ENCODE measurements around the gene GPC6.

Gene GPC6

GRCh38 chr13:93386116-93386515 lies 159.5 kb downstream of the GPC6 start:
- no peak for DNase-seq

DNA sequence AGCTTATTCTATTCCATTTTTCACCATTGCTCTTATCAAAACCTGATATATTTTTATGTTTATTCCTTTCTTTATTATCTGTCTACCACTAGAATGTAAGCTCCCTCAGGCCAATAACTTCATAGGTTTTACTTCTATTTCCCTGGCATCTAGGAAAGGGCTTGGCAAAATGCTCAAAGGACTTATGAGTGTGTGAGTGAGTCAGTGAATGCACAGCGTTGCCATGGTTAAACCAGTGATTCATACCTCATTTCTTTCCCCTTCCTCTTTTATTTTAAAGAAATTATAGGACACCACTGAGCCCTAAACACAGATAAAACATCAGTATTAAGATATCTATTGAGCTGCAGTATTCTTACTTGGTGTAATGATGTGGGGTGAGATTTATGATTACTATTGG lies 162.1 kb downstream of the GPC6 start:
- DNase-seq: no peak

- DNase-seq: no peak
Measured at GRCh38 chr13:93397619-93398018, 171.0 kb downstream of the GPC6 start.

DNA sequence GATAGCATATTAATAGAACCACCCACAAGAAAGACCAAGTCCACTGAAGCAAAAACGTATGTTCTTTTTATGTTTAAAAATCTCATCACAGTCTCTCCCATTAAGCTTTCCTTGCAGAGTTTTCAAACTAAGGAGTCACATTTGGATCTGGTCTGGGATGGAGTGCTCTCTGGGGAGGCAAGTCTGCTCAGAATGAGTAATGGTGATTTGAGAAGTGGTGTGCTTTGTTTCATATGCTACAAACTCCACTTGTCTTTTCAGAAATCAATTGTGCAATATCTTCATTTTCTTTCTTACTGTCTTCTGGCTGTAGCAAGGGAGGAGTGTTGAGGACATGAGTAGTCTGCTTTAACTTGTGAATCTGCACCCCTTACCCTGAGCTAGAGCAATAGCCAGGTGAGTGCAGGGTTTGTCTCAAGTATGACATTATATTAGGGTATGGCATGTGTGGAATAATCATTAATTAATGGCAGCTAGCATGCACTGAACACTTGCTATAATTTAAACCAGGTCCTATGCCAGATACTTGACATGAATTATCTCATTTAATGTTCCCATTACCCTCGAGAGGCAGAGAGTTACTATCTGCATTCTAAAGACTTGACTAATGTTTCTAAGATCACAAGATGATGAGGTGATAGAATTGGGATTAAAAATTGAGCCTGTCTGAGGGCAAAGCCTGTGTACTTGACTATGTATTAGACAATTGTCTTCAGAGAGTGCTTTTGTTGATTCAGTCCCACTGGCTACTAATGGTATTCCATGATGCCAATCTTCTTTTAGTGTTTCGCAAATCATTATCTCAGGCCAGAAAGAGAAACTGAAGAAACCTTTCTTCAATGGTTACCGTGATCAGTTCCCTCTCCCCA lies 171.8 kb downstream of the GPC6 start:
- peak in 1 of 3 experiments; percentile 72 for DNase-seq

GRCh38 chr13:93399212-93399611 lies 172.6 kb downstream of the GPC6 start:
- no peak for DNase-seq

DNA sequence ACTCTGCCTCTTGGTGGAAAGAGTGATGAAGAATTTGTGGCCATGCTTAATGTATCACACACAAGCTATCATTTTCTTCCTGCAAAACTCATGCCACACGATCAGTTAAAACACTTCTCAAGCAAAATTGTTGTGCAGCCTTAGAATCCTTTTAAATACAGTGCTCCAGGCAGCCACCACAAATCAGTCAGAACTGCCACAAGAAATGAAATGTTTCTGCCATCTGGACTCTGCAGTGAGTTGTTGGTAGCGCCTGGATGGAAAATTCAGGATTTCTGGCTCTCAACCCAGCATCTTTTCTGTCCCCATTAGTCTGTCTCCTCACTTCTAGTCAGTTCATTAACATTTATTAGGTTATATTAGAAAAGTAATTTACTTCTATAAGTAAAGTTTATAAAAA lies 179.5 kb downstream of the GPC6 start:
- no peak for DNase-seq

DNA sequence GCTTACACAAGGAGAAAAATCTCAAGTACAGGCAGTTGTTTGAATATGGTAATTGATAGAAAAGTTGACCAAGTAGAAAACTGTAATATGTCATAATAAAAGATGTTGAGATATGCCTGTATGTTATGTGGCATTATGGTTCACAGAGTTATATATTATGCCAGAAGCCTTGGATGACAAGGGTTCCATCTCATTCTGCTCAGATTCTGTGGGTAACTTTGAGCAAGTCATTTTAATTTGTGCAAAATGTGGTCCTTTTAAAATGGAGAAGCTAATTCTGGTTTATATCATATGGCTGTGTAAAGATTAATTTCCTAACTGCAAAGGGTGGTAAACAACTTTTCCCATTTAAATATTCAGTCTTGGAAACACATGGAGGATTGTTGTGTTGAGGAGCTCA lies 180.9 kb downstream of the GPC6 start:
- no peak for DNase-seq

DNA sequence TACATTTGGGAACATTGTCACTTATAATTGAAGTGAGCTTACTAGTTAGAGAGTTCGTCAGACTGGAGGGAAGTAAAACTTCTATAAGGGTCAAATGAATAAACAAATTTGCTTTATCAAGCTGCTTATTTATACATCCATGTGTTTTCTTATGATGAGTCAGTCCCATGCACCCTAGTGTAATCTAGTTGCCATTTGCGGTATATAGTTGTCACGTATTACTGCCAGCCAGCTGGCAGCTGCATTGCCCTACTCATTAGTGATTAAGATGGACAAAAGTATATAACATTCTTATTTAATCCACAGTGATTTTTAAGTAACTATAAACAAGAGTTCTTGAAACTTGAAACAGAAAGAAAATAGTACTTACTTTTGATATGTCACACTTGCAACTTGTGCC lies 182.4 kb downstream of the GPC6 start:
- DNase-seq: no peak

GRCh38 chr13:93409816-93410215 lies 183.2 kb downstream of the GPC6 start:
- DNase-seq: no peak

- no peak for DNase-seq
Measured at GRCh38 chr13:93411186-93411680, 184.6 kb downstream of the GPC6 start.

DNA sequence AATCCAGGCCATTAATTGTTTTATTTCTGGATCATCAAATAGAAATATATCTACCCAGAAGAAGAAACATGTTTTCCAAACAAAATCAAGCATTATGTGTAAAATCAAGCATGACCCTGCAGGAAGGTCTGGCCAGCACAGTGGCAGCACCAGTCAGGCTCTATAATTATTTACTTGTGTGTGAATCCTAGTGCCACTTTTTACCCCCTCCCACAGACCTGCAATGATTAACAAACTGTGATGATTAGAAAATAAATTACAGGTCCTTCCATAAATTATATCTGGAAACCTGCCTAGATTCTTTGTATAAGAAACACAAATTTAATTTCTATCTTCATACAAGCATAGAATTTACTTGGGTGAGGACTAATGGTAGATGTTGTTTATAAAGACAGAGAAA lies 186.1 kb downstream of the GPC6 start:
- DNase-seq: peak in 2 of 3 experiments; percentile 34 to 65

DNA sequence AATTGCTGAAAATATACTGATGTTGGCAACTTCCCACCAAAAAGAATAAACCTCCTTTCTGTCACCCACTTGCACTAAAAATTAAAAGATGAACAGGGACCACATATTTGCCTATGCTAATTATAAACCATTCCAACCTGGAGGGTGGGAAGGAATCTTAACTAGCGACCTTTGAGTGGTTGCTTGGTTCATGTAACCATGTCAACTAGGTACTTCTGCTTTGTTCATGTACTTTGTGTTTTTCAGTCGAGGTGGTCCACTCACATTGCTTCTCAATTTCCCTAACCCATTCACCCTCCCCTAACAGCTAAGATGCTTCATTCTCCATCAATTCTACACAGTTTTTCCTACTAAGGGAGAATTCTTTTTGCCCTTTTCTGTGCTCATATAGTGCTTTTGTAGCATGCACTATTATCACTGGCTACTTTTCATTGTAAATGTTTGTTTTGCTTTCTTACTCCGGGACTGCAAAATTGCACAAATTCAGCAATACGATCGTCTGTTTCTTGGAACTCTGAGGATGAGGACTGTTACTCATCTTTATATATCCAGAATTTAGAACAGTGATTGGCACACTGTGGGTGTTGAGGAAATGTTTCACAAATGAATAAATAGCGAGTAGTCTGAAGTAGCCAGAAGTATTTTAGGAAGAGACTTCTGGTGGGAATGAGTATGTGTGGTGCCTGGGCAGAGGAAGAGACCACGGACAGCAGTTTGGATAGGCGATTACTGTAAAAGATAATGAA lies 187.5 kb downstream of the GPC6 start:
- peak in 1 of 3 experiments; percentile 62 for DNase-seq

GRCh38 chr13:93416736-93417355 lies 190.2 kb downstream of the GPC6 start:
- DNase-seq: no peak

GRCh38 chr13:93418398-93418797 lies 191.8 kb downstream of the GPC6 start:
- no peak for DNase-seq

DNA sequence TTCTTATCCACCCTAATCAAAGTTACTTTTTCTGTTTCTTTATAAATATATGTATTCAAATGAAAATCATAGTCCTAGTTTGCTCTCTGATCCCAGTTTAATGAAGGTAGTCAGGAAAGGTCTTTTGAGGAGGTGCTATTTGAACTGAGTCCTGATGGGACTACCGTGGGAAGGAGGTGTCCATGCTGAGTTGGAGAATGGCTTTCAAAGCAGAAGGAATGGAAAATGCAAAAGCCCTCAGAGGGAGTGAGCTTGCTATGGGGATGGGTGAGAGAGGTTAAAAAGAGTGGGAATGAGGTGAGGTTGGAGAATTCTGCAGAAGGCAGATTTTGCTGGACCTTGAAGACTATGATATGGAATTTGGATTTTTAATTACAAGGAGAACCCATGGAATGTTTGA lies 193.6 kb downstream of the GPC6 start:
- DNase-seq: no peak

DNA sequence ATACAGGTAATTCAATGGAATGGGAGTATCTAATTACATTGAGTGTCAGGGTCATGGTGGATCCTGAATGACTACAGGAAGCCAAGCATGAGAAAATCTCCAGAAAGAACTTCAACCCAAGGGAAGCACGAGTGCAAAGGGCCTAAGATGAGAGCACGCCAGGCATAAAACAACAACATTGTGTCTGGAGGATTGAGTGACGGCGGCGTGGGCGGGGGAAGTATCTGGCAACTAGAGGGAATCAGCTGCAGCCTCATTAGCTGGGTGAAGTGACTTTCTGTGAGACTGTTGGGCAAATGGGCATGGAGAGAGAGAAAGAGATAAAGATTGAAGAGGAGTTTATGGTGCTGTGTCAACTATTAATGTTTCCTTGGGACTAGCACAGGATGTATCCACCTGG lies 194.3 kb downstream of the GPC6 start:
- peak in 1 of 3 experiments; percentile 45 for DNase-seq

DNA sequence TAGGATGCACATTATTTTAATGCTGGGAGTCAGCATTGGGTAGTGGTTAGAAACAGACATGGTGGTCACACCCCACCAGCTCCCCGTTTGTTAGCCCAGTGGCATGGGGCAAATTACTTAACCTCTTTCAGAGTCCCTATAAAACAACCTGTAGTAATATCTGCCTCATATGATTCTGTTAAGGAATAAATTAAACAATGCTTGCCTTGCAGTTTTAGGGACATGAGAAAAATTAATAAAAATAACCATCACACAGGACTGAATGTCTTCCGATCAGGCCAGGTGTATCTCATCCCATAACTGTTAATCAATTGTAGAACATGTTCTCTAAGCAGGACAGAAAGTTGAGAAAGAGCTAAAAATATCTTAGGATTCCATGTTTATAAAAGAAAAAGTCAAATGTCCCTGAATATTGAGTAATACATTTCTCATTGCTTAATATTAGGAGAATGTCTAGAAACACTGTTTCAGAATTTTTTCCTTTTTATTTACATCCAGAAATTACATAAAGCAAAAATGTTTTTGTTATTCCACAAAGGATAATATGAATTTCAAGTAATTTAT lies 196.5 kb downstream of the GPC6 start:
- no peak for DNase-seq

DNA sequence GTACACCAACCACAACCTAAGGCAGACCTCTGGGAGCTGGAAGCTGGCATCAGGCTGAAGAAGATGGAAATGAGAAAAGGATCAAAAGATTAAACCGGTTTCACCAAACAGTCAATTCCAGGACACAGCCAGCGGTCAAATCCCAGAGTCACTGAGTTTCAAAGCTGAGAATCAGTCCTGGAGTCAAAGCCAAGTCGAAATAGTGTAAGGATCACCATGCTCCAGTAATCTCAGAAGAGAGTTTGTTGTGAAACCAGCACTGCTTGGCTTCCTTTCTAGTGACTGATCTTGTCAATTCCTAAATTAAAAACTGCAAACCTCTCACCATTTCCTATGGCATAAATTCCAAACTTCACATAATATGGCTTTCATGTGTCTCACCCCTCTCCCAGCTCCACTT lies 198.8 kb downstream of the GPC6 start:
- DNase-seq: no peak

DNA sequence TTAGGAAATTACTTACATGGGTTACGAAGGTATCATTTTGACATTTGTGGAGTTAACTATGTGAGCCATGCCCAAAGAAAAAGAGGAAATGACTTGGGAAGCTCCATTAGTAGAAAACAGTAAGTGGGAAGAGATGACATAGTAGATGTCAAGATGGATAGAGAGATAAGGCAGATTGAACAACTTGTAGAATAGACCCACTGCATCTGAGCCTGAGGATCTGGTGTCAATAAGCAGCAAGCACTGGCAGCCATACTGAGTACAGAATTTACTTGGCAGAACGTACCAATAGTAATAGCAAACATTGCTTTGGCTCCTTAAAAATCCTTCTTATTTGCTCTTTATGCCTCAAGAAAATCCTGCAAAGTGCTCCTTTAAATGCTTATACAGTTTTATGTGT lies 203.8 kb downstream of the GPC6 start:
- no peak for DNase-seq

DNA sequence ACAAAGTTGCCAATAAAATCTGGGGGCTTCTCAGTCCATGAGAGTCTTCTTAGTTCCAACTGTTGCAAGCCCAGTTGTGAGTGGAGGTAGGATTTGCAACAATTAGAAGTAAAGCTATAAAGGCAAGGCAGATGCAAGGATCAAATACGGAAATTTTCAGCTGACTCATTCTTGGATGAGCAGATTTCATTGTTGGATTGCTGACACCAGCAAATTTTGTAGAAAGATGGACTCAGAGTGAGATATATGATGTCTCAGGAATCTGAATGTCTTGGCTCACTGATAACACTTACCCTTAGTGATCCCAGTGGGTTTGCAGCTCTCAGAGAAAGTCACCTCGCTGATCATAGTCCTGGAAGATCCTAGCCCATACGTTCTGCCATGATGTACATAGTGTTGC lies 209.0 kb downstream of the GPC6 start:
- DNase-seq: no peak

GRCh38 chr13:93437081-93437480 lies 210.5 kb downstream of the GPC6 start:
- no peak for DNase-seq

DNA sequence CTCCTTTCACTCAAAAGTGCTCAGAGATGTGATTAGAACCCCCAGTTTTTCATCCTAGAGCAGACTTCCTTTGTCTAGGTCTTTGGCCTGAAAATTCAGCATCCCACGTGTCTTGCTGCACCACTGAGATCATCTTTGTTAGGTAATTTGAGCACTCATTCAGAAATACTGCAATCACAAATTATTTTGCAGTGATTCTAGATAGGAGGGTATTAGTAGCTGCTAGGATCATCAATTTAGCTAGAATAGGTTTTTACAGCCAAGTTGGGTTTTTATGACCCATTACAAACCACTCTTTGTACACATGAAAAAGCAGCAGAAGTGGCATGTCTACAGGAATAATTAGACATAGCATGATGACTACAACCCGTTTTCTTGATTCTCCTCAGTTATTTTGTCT lies 219.6 kb downstream of the GPC6 start:
- no peak for DNase-seq

DNA sequence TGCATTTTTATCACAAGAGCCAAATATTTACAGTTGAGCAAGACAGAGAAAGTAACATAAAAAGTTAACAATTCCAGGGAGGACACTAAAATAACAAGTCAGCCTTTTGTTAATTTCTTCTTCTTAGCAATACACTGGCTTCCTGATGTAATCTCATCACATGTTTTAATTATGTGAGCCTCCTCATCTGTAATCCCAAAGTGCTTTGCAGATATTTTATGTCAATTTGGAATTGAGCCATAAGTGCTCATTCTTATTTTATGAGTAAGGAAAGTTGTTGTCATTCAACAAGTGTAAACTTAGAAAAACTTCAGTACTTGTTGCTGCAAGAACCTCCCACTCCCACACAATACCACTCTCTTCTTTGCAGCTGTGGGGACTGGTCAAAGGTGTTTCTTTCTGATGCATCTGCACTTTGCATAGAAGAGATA lies 223.6 kb downstream of the GPC6 start:
- no peak for DNase-seq
